GM19463 (cell line): ENCODE results near the gene DPYD.

ENCODE experiments used
- ATAC-seq: cut with Tn5 transposase; IDR thresholded peaks from one replicate; pipeline ENCODE4 v1.9.1; 2021; ENCODE audit warnings: mild to moderate bottlenecking, moderate library complexity; ENCODE audit not compliant: unreplicated experiment

DPYD gene

DNA sequence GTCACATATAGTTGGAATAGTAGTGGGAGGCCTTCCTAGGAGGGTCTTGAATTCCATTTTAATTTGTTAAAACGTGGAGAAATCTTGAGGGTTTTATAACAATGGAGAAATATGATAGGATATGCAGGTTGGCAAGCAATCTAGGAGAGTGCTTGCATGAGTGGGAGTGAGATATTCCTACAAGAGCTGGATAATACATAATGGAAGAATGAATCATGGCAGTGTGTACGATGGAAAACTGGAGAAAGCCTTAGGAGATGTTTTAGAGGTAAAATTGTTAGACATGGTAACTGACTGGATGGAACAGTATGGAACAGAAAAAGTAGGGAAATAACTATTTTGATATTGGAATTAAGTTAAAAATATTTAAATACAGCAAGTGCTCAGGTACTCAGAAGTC is 846.9 kb downstream of the DPYD start:
- ATAC-seq, result no peak

GRCh38 chr1:97073169-97073568 is 847.7 kb downstream of the DPYD start:
- no peak for ATAC-seq

DNA sequence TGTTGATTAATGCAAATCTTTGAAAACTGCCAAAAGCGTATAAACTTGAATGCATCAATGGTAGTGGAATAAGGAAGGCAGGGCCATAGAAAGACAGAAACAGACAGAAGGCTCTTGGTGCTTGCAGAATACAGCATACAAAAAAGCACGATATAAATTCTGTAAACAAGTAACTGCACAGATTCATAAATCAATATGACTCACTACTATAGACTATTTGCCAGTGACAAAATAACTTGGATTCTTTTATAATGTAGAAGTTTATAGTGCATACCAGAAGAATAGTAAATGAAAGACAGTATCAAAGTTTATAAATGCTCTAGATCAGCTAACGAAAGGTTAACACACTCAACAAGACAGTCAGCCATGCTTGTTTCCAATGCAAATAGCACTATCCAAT is 849.7 kb downstream of the DPYD start:
- no peak for ATAC-seq

- ATAC-seq, result no peak
These were observed 850.5 kb downstream of the DPYD start for GRCh38 chr1:97070376-97070775.

- ATAC-seq, result no peak
These were observed 851.5 kb downstream of the DPYD start for GRCh38 chr1:97069312-97069711.

- no peak for ATAC-seq
These were observed 854.0 kb downstream of the DPYD start for GRCh38 chr1:97066860-97067259.

DNA sequence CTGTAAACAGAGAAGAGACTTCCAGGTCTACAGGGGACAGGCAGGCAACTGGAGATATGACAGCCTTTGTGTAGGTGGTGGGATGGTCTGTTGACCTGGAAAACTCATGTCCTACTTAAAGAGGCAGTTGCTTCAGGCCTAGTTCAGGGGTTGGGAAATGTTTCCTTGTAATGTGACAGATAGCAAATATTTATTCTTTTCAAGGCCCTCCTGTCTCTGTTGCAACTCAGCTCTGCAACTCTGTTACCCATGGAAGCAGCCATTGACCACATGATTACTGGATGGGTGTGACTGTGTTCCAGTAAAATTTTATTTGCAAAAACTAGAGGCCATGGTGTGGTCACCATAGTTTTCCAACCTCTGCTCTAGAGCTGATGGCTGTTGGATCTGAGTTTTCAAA is 857.3 kb downstream of the DPYD start:
- ATAC-seq, result no peak

DNA sequence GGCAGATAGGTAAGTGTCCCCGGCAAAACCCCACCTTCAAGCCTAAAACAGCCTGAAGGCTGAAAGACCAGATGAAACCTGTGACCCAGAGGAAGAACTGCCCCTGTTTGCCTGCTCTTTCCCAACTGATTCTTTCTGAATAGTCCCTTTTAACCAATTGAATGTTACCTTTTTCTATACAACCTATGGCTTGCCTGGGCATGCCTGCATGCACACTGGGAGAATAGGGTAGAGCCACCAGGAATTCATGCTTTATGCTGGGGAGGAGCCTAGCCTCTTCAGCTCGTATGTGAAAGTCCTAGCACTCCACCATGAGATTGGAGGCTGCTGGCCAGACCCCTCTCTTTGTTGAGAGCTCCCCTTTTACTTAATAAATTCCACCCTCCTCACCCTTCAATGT is 859.2 kb downstream of the DPYD start:
- no peak for ATAC-seq

GRCh38 chr1:97056386-97056785 is 864.4 kb downstream of the DPYD start:
- no peak for ATAC-seq

DNA sequence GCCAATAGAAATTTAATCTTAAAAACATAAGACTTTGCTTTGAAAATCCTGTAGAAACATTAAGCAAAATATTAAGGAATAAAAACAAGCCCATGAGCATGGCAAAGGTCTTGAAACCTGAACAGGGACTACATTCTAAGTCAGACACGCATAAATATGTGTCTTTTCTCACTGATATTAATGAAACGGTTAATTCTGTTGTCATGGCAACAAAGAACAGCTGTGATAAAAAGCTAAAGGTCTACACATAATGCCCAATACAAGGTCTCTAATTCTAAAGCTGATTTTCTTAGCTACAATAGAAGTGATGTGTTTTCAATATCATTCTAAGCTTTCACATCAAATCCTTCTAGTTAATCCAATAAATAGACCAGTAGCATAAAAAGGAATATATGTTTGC is 867.6 kb downstream of the DPYD start:
- no peak for ATAC-seq

DNA sequence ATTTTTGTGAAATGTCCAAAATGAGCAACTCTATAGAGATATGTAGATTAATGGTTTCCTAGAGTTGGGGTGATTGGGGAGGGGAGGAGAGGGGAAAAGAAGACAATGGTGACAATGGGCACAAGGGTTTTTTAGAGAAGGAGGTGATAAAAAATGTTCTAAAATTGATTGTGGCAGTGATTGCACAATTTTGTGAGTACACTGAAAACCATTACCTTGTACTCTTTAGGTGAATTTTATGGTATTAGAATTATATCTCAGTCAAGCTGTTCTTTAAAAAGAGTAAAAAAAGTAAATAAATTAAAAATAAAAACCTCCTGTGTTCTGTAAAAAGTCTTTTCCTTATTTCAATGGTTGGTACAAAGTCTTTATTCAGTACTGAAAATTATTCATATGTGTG is 869.0 kb downstream of the DPYD start:
- no peak for ATAC-seq

- ATAC-seq, result no peak
These were observed 870.3 kb downstream of the DPYD start for GRCh38 chr1:97050506-97050905.

DNA sequence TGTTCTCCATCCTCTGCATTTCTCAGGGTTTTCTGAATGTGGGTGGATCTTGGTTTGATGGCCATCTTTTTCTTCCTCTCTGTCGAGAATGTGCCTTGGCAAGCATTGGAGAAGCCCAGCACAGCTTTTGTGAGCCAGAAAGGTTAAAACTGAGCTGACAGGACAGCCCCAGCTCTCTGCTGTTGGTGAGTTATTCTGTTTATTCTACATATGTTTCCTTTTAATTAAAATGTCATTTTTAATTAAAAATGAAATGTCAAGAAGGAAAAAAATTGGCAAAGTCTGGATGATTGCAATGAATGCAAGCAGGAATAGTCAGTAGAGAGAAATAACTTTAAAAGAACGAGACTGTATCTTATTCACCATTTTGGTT is 873.4 kb downstream of the DPYD start:
- no peak for ATAC-seq

DNA sequence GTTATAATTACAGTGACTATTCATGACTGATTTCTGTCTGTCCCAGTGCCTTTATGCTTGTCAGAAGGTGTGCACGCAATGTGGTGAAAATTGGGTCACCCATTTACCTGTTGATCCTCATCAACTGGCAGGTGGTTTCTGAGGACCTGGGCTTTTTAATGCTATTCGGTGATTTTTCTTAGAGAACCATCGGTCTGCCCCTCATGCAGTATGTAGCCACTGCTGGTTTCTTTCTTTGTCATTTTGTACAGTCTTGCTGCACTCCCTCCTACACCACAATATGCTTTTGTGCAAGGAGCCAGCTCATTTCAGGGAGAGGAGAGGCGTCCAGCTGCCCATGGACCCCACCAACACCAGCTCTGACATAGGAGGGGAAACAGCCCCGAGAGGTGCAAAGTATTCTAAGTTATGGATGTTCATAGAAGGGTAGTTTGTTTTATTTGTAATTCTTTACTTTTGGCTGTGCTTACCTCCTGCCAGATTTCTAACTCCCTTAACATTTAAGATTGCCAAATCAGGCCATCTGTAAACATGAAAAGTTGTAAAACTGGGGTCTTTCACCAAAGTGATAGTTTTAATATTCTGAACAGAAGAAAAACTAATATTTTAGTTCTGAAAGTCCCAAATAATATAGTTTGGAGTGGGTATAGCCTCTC is 873.9 kb downstream of the DPYD start:
- ATAC-seq, result no peak

- ATAC-seq, result no peak
These were observed 876.6 kb downstream of the DPYD start for GRCh38 chr1:97044159-97044760.

- no peak for ATAC-seq
These were observed 878.3 kb downstream of the DPYD start for GRCh38 chr1:97042551-97042950.

DNA sequence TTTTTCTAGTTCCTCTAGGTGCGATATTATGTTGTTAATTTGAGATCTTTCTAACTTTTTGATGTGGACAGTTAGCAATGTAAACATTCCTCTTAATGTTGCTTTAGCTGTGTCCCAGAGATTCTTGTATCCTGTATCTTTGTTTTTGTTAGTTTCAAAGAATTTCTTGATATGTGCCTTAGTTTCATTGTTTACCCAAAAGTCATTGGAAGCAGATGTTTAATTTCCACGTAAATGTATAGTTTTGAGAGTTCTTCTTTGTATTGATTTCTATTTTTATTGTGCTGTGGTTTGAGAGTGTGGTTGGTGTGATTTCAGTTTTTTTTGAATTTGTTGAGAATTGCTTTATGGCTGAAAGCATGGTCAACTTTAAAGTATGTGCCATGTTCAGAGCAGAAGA is 879.8 kb downstream of the DPYD start:
- ATAC-seq, result no peak

DNA sequence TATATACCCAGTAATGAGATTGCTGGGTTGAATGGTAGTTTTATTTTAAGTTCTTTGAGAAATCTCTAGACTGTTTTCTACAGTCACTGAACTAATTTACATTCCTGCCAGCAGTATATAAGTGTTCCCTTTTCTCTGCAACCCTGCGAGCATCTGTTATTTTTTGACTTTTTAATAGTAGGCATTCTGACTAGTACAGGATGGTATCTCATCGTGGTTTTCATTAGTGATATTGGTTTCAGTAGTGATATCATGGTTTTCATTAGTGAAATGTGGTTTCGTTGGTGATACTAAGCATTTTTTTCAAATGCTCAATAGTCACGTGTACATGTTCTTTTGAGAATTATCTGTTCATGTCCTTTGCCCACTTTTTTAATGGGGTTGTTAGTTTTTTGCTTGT is 882.4 kb downstream of the DPYD start:
- no peak for ATAC-seq

GRCh38 chr1:97034651-97035050 is 886.2 kb downstream of the DPYD start:
- no peak for ATAC-seq

GRCh38 chr1:97033949-97034348 is 886.9 kb downstream of the DPYD start:
- ATAC-seq, result no peak
